GM10847 (cell line): ENCODE measurements around the gene WDR62.

ENCODE experiments used
- POLR2A ChIP-seq: IDR thresholded peaks from 2 replicates; pipeline ENCODE4 v1.6.1; 2011; ENCODE audit not compliant: insufficient read length; ENCODE audit errors: extremely low read depth

The WDR62 gene

GRCh38 chr19:36111200-36111539 lies 56.5 kb downstream of the WDR62 start:
- no peak for TF ChIP-seq POLR2A

- no peak for TF ChIP-seq POLR2A
Measured at GRCh38 chr19:36112678-36113077, 58.0 kb downstream of the WDR62 start.

GRCh38 chr19:36113425-36113824 lies 58.7 kb downstream of the WDR62 start:
- TF ChIP-seq POLR2A = no peak

GRCh38 chr19:36113894-36114720 lies 59.4 kb downstream of the WDR62 start:
- no peak for TF ChIP-seq POLR2A

GRCh38 chr19:36114721-36115452 lies 60.2 kb downstream of the WDR62 start, which contains the start of gene POLR2I:
Gene POLR2I (minus strand): TSS chr19:36114875. CDS start chr19:36114856, 19 bp downstream.
- TF ChIP-seq POLR2A = peak; percentile 73

GRCh38 chr19:36115453-36116343 lies 61.0 kb downstream of the WDR62 start, which contains the start of gene TBCB:
Gene TBCB (plus strand): TSS chr19:36115468. CDS start chr19:36115561, 93 bp downstream.
- peak; percentile 78 for TF ChIP-seq POLR2A

- TF ChIP-seq POLR2A = no peak
Measured at GRCh38 chr19:36116344-36116637, 61.6 kb downstream of the WDR62 start.

GRCh38 chr19:36120092-36120983 lies 65.6 kb downstream of the WDR62 start:
- no peak for TF ChIP-seq POLR2A

GRCh38 chr19:36120984-36121358 lies 66.3 kb downstream of the WDR62 start:
- no peak for TF ChIP-seq POLR2A

GRCh38 chr19:36121486-36122124 lies 66.9 kb downstream of the WDR62 start:
- TF ChIP-seq POLR2A = no peak

- TF ChIP-seq POLR2A = no peak
Measured at GRCh38 chr19:36125557-36125956, 70.9 kb downstream of the WDR62 start.

GRCh38 chr19:36128392-36128736 lies 73.7 kb downstream of the WDR62 start:
- TF ChIP-seq POLR2A = no peak

- TF ChIP-seq POLR2A = no peak
Measured at GRCh38 chr19:36136964-36137686, 82.4 kb downstream of the WDR62 start.

GRCh38 chr19:36139120-36139472 lies 84.4 kb downstream of the WDR62 start:
- TF ChIP-seq POLR2A = no peak
